AG09319 (cell line): ENCODE data around the gene CCL23.
A peak's percentile ranks its signal among the peaks of the same experiment; 100 is the strongest.

Experiments
- DNase-seq: peaks from one replicate; pipeline ENCODE4 v3.0.0-alpha.2; 2010; ENCODE audit warnings: low read depth; ENCODE audit errors: extremely low read depth
- CTCF ChIP-seq: IDR thresholded peaks from 2 replicates; pipeline ENCODE4 v1.5.1; 2011; ENCODE audit warnings: low read depth, mild to moderate bottlenecking, inconsistent platforms, low read length, moderate library complexity

The CCL23 gene

GRCh38 chr17:35972535-35972934, 45.2 kb downstream of the CCL23 start:
- DNase-seq, result no peak
- no peak for TF ChIP-seq CTCF

GRCh38 chr17:35972066-35972465, 45.7 kb downstream of the CCL23 start:
- DNase-seq, result no peak
- TF ChIP-seq CTCF, result no peak

- DNase-seq, result peak; percentile 47
- TF ChIP-seq CTCF, result peak; percentile 76
Measured at GRCh38 chr17:35969558-35970380, 48.0 kb downstream of the CCL23 start.

- no peak for TF ChIP-seq CTCF
- no peak for DNase-seq
Measured at GRCh38 chr17:35968520-35969054, 49.2 kb downstream of the CCL23 start.

- DNase-seq, result no peak
- no peak for TF ChIP-seq CTCF
Measured at GRCh38 chr17:35965272-35965671, 52.5 kb downstream of the CCL23 start.

GRCh38 chr17:35963663-35964062, 54.1 kb downstream of the CCL23 start:
- no peak for TF ChIP-seq CTCF
- DNase-seq, result no peak
